ENCODE results near the gene LRRC56. TPM values are rescaled to one million over a fixed set of nuclear protein-coding genes. Genes with fewer than 3 reads are reported as not detected.
A peak's percentile ranks its signal among the peaks of the same experiment; 100 is the strongest.

LRRC56 gene
- total and polyA plus RNA-seq, 2 experiments from 2014 or later = 0.73 to 0.87 TPM

DNA sequence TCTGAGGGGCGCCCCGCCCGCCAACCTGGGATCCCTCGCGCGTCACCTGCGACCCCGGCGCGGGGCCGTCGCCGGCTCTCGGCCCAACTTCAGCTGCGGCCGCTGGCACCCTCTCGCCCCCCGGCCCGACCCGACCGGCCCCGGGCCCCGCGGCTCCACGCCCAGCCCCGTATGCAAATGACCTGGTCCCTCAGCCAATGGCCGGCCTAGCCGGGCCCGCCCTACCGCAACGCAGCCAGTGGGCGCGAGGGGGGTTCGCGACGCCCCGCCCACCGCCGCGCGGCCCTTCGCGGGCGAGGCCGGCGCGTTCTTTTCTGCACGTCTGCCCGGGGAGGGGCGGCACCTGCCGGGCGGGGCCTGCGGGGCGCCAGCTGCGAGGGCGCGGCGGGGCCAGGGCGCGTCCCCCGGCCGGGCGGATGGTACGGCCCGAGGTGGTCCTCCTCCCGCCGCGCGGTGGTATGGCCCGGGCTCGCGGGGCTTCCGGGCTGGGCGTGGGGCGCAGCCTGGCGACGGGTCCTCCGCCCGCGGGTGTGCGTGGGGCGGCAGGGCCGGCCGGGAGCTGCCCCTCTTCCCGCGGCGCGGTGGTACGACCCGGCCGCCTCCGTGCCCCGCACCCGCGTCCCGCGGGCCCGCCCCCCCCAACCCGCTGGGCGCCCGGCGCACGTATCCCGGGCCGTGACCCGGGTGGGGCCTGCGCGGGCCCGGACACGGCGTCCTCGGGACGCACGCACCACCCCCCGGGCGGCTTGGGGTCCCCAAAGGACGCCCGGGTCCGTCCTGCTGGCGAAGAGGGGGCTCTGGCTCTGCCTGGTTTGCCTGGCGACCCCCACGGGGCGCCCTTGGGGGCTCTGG lies 31.2 kb downstream of the LRRC56 start:
- Mint-ChIP-seq H3K27me3 (ENCODE audit: insufficient read depth, low read depth, poor library complexity) (peaks cover 22% of the 10 kb centered on the region), H3K4me1 (peaks cover 11% of the 10 kb centered on the region), H3K36me3 (ENCODE audit: low read depth) (no peaks in the 10 kb centered on the region; the same call in 2 of the 3 replicates), H3K9me3 (no peaks in the 10 kb centered on the region), H3K27ac (no peak overlapping the region), H3K4me3 (peak overlapping the region; percentile 72)
- Histone ChIP-seq H3K4me2 (peak overlapping the region; percentile 88), H3F3A (replicated peaks; ENCODE audit: low read depth) (peaks cover 3% of the 10 kb centered on the region), H3K27ac (ENCODE audit: low read depth) (no peak overlapping the region), H4K20me1 (replicated peaks; ENCODE audit: insufficient read depth) (peaks cover 2% of the 10 kb centered on the region), H3K4me3 (peak overlapping the region; percentile 62), H3K36me3 (ENCODE audit: insufficient read depth) (no peaks in the 10 kb centered on the region), H3K9me2 (ENCODE audit: insufficient read depth) (no peaks in the 10 kb centered on the region), H2AFZ (no peak overlapping the region; the same call in 1 of the 2 replicates), H3K27me3 (ENCODE audit: insufficient read depth) (peaks cover 15% of the 10 kb centered on the region; the same call in 1 of the 2 replicates), H3K4me1 (ENCODE audit: insufficient read depth) (peaks cover 20% of the 10 kb centered on the region; the same call in 1 of the 2 replicates), H3K79me2 (replicated peaks; ENCODE audit: insufficient read depth) (no peaks in the 10 kb centered on the region)
- ATAC-seq = peak; percentile 73
- TF ChIP-seq STAT1 (IDR thresholded peaks at IDR 0.05; ENCODE audit: unreplicated experiment) (no peak), CREB1 (CRISPR knock-in tag; IDR thresholded peaks at IDR 0.05; ENCODE audit: low read depth) (peak; percentile 44), POLR2AphosphoS5 (IDR thresholded peaks at IDR 0.05; ENCODE audit: low read depth) (peak; percentile 55; the same call in 1 of the 2 replicates)
- peak; percentile 95 for DNase-seq (ENCODE audit: low spot score)

DNA sequence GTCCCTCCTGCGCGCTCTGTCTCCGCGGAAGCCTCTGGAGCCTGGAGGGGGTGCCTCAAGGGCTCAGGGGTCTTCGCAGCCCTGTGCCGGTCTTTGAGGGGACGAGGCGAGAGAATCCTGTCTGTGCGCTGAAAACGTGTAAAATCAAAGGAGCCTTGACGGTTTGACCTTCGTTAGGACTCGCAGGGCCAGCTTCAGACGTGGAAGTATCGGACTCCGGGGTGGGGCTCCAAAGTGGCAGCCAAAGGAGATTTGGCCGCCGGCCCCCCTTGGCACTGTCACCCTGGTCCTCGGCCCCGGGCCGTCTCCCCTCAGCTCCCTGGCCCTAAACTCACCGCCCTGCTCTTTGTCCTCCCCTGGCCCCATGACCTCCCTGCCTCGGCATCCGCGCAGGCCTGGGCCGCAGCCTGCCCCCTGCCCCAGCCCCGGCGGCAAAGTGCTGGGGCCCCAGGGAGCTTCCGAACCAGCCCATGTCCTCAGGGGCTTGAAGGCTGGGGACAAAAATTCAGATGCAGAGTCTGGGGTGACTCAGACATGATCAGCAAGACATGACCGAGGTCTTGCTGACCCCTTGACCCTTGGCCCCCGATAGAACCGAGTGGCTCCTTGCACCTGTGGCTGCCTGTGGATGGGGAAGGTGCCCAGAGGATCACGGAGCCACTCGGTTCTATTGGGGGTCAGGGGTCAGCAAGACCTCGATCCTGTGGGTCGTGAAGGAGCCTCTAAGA lies 32.0 kb downstream of the LRRC56 start:
- no peak overlapping the region; the same call in 1 of the 2 replicates for H2AFZ ChIP-seq
- no peaks in the 10 kb centered on the region for H3K79me2 ChIP-seq (replicated peaks; ENCODE audit: insufficient read depth)
- no peak overlapping the region for H3K27ac Mint-ChIP-seq
- peaks cover 27% of the 10 kb centered on the region for H3K27me3 Mint-ChIP-seq (ENCODE audit: insufficient read depth, low read depth, poor library complexity)
- H3F3A ChIP-seq (replicated peaks; ENCODE audit: low read depth) = peaks cover 3% of the 10 kb centered on the region
- peaks cover 20% of the 10 kb centered on the region; the same call in 1 of the 2 replicates for H3K4me1 ChIP-seq (ENCODE audit: insufficient read depth)
- no peaks in the 10 kb centered on the region for H3K36me3 Mint-ChIP-seq (ENCODE audit: low read depth)
- H3K4me3 ChIP-seq = peak overlapping the region; percentile 62
- ATAC-seq (no peak), DNase-seq (ENCODE audit: low spot score) (peak; percentile 36)
- no peaks in the 10 kb centered on the region; the same call in none of the 2 replicates for H4K20me1 ChIP-seq (replicated peaks; ENCODE audit: insufficient read depth)
- no peaks in the 10 kb centered on the region for H3K9me2 ChIP-seq (ENCODE audit: insufficient read depth)
- peak overlapping the region; percentile 72 for H3K4me3 Mint-ChIP-seq
- H3K27ac ChIP-seq (ENCODE audit: low read depth) = no peak overlapping the region
- no peaks in the 10 kb centered on the region for H3K9me3 Mint-ChIP-seq
- peaks cover 14% of the 10 kb centered on the region for H3K4me1 Mint-ChIP-seq
- no peaks in the 10 kb centered on the region for H3K36me3 ChIP-seq (ENCODE audit: insufficient read depth)
- peaks cover 20% of the 10 kb centered on the region for H3K27me3 ChIP-seq (ENCODE audit: insufficient read depth)
- peak overlapping the region; percentile 88 for H3K4me2 ChIP-seq
- TF ChIP-seq, protein P1, sequence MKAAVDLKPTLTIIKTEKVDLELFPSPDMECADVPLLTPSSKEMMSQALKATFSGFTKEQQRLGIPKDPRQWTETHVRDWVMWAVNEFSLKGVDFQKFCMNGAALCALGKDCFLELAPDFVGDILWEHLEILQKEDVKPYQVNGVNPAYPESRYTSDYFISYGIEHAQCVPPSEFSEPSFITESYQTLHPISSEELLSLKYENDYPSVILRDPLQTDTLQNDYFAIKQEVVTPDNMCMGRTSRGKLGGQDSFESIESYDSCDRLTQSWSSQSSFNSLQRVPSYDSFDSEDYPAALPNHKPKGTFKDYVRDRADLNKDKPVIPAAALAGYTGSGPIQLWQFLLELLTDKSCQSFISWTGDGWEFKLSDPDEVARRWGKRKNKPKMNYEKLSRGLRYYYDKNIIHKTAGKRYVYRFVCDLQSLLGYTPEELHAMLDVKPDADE (IDR thresholded peaks at IDR 0.05) = no peak
- TF ChIP-seq STAT1 (IDR thresholded peaks at IDR 0.05; ENCODE audit: unreplicated experiment) (no peak), JUNB (IDR thresholded peaks at IDR 0.05; ENCODE audit: unreplicated experiment) (no peak), EZH2phosphoT487 (IDR thresholded peaks at IDR 0.05; ENCODE audit: unreplicated experiment) (no peak), NANOG (IDR thresholded peaks at IDR 0.05; ENCODE audit: borderline replicate concordance) (no peak), CREB1 (CRISPR knock-in tag; IDR thresholded peaks at IDR 0.05; ENCODE audit: low read depth) (no peak), EZH2 (IDR thresholded peaks at IDR 0.05; ENCODE audit: low read depth, unreplicated experiment) (no peak), POLR2AphosphoS5 (IDR thresholded peaks at IDR 0.05; ENCODE audit: low read depth) (no peak), ZNF114 (CRISPR knock-in tag; IDR thresholded peaks at IDR 0.05) (no peak), ZNF331 (CRISPR knock-in tag; IDR thresholded peaks at IDR 0.05; ENCODE audit: low read depth) (no peak)
- TF ChIP-seq, protein P2, sequence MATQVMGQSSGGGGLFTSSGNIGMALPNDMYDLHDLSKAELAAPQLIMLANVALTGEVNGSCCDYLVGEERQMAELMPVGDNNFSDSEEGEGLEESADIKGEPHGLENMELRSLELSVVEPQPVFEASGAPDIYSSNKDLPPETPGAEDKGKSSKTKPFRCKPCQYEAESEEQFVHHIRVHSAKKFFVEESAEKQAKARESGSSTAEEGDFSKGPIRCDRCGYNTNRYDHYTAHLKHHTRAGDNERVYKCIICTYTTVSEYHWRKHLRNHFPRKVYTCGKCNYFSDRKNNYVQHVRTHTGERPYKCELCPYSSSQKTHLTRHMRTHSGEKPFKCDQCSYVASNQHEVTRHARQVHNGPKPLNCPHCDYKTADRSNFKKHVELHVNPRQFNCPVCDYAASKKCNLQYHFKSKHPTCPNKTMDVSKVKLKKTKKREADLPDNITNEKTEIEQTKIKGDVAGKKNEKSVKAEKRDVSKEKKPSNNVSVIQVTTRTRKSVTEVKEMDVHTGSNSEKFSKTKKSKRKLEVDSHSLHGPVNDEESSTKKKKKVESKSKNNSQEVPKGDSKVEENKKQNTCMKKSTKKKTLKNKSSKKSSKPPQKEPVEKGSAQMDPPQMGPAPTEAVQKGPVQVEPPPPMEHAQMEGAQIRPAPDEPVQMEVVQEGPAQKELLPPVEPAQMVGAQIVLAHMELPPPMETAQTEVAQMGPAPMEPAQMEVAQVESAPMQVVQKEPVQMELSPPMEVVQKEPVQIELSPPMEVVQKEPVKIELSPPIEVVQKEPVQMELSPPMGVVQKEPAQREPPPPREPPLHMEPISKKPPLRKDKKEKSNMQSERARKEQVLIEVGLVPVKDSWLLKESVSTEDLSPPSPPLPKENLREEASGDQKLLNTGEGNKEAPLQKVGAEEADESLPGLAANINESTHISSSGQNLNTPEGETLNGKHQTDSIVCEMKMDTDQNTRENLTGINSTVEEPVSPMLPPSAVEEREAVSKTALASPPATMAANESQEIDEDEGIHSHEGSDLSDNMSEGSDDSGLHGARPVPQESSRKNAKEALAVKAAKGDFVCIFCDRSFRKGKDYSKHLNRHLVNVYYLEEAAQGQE (IDR thresholded peaks at IDR 0.05; ENCODE audit: unreplicated experiment) = no peak
- TF ChIP-seq, protein P3, sequence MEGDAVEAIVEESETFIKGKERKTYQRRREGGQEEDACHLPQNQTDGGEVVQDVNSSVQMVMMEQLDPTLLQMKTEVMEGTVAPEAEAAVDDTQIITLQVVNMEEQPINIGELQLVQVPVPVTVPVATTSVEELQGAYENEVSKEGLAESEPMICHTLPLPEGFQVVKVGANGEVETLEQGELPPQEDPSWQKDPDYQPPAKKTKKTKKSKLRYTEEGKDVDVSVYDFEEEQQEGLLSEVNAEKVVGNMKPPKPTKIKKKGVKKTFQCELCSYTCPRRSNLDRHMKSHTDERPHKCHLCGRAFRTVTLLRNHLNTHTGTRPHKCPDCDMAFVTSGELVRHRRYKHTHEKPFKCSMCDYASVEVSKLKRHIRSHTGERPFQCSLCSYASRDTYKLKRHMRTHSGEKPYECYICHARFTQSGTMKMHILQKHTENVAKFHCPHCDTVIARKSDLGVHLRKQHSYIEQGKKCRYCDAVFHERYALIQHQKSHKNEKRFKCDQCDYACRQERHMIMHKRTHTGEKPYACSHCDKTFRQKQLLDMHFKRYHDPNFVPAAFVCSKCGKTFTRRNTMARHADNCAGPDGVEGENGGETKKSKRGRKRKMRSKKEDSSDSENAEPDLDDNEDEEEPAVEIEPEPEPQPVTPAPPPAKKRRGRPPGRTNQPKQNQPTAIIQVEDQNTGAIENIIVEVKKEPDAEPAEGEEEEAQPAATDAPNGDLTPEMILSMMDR (conservative IDR thresholded peaks at IDR 0.05; ENCODE audit: low read depth in 2 of 2) = no peak

Data from GM23338 (cell line).